GM18499 (cell line): Measurements from ENCODE around the gene PNMA6A.
"Not testable (repeated sequence)": the region's sequence is repeated elsewhere in the genome, so short reads cannot be mapped to it uniquely, and the experiment has no call there.

ENCODE experiments used
- ATAC-seq: cut with Tn5 transposase; IDR thresholded peaks from one replicate; pipeline ENCODE4 v1.9.1; 2021; ENCODE audit warnings: moderate number of reproducible peaks; ENCODE audit not compliant: insufficient read depth, unreplicated experiment

PNMA6A gene

DNA sequence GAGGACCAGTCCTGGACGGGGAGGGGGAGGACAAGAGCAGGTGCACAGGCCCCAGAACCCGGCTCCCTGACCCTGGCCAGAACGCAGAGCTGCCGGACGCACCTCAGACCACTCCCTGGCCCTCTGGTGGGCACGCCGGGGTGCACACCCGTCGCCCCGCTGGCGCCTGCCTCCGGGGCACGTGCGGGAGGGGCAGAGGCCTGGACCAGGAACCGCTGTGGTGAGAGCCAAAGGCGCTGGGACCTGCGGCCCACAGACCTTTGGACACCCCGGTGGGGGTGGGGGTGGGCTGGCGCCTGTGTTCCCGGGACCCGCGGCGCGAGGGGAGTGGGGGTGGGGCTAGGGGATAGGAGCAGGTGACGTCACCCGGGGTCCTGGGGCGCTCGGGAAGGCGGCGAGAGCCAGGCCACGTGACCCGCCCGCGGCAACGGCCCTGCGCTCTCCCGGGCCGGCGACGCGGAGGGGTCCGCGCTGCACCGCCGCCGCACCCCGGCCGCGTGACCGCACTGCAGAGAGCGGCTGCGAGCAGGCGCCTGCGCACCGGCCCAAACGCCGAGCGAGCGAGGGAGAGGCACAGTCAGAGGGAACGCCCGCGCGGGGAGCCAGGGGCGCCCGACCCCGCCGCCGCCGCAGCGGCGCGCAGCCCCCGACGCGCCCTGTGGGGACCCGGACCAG lies at the start of gene PNMA6A:
Gene PNMA6A, plus strand, starts transcription at position 546 of the 675 bp plus-strand sequence. CDS start 609 bp downstream, outside the sequence.
- ATAC-seq = not testable (repeated sequence)

DNA sequence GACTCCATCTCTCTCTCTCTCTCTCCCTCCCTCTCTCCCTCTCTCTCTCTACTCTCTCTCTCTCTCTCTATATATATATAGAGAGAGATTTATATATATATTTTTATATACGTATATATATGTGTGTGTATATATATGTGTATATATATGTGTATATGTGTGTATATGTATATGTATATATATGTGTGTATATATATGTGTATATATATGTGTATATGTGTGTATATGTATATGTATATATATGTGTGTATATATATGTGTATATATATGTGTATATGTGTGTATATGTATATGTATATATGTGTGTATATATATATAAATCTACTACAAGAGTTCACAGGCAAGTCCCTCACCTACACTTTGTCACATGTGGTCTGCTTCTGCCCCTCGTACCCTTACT lies 45.8 kb upstream of the PNMA6A start:
- not testable (repeated sequence) for ATAC-seq

DNA sequence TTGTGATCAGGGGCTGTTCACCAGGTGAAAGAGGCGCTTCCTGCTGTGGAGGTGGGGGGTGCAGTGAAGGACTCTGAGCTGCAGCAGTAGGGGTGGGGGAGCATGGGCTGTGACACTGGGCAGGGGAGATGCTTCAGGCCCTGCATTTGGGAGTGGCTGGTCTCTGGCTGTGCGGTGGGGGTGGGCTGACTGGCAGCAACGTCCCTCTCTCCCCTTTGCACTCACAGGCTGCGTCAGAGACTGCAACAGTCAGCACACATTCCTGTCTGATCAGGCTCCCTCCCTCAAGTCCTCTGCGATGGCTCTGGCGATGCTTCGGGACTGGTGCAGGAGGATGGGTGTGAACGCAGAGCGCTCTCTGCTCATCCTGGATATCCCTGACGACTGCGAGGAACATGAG lies 43.8 kb upstream of the PNMA6A start:
- not testable (repeated sequence) for ATAC-seq

DNA sequence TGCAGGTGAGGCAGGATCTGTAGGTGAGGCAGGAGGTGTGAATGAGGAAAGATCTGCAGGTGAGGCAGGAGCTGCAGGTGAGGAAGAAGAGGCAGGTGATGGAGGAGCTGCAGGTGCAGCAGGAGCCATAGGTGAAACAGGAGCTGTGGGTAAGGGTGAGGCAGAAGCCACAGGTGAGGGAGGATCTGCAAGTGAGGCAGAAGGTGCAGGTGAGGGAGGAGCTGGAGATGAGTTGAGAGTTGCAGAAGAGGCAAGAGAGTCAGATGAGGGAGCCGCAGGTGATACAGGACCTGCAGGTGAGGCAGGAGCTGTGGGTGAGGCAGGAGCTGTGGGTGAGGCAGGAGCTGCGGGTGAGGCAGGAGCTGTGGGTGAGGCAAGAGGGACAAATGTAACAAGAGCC lies 43.1 kb upstream of the PNMA6A start:
- no peak for ATAC-seq

DNA sequence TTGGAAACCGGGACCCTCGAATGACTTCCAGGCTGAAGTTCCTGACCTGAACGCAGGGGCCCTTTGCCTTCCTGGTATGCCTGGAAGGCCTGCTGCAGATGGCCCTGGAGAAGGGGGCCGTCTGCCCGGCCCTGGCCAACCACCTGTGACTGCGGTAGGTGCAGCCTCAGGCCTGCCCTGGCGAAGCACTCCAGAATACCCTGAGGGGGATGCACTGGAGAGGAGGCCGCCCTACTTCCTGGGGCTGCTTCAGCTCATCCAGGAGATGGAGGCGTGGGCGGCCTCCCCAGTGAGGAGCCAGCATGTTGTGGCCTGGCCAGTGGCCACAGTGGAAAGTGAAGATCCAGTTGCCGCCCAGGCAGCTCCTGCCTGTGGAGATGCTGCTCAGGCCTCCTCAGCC lies 42.4 kb upstream of the PNMA6A start:
- no peak for ATAC-seq

DNA sequence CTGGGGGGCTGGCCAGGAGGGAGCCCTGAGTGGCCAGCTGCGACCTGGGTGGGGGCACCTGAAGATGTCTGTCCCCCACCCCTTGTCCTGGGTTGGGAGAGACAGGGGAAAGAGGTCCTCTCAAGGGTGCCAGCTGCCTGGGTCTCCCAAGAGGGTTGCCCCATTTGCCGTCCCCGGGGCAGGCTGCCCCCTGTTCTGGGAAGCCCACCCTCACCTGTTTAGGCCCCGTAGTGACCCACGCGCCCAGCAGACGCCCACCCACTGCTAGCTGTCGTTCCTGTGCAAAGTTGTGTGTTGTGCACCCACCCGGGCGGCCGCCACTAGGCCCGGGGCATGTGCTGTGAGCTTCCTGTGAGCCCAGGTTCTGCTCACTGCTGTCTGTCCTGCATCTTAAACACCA lies 41.5 kb upstream of the PNMA6A start:
- ATAC-seq = no peak

DNA sequence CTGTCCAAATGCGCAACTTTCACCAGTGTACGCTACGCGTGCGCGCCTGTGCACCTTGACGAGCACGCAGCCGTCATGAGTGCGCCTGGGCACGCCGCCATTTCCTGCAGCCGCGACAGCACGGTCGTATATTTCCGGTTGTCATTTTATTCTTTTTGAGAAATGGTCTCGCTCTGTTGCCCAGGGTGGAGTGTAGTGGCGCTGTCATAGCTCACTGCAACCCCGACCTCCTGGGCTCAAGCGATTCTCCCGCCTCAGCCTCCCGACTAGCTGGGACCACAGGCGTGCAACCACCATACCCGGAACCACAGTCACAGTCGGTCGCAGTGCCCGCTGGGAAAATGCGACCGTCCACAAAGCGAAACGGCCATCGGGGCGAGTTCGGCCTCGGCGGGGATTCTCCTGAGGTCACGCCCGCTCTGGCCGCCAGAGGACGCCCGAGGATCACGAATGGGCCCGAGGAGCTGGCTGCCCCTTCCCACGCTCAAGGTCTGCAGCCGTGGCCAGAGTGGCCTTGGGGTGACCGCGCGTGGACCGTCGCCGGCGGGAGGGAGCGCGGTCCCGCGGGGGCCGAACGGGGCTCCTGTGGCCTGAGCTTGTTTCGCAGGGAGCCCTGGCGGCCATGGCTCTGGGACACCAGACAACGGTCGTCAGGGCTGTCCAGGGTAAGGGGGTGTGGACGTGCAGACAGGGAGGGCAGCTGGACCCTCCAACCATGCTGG lies 39.7 kb upstream of the PNMA6A start:
- ATAC-seq = peak; percentile 33

DNA sequence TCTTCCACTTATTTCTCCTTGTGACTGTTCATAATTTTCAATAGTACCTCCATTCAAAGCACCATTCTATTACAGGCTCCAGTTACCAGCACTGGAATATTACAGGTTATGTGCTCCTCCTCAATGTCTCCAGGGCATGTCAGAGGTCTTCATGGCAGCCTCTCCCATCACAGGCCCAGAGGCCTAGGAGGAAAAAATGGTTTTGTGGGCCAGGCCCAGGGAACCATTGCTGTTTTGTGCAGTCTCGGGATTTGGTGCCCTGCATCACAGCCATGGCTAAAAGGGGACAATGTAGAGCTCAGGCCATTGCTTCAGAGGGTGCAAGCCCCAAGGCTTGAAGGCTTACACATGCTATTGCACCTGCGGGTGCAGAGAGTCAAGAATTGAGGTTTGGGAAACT lies 23.2 kb upstream of the PNMA6A start:
- ATAC-seq = no peak

DNA sequence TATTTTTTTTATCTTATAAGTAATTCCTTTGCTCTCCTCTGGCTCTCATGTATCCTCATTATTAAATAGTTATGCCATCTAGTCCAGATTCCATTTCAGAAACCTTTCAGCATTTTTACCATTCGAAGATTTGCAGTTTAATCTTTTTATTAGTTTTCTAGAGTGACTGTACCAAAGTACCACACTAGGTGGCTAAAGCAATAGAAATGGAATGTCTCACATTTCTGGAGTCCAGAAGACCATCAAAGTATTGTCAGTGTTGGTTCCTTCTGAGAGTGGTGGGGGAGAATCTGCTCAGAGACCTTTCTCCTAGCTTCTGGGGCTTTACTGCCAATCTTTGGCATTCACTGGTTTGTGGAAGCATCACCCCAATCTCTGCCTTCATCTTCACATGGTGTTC lies 19.7 kb upstream of the PNMA6A start:
- ATAC-seq = no peak

DNA sequence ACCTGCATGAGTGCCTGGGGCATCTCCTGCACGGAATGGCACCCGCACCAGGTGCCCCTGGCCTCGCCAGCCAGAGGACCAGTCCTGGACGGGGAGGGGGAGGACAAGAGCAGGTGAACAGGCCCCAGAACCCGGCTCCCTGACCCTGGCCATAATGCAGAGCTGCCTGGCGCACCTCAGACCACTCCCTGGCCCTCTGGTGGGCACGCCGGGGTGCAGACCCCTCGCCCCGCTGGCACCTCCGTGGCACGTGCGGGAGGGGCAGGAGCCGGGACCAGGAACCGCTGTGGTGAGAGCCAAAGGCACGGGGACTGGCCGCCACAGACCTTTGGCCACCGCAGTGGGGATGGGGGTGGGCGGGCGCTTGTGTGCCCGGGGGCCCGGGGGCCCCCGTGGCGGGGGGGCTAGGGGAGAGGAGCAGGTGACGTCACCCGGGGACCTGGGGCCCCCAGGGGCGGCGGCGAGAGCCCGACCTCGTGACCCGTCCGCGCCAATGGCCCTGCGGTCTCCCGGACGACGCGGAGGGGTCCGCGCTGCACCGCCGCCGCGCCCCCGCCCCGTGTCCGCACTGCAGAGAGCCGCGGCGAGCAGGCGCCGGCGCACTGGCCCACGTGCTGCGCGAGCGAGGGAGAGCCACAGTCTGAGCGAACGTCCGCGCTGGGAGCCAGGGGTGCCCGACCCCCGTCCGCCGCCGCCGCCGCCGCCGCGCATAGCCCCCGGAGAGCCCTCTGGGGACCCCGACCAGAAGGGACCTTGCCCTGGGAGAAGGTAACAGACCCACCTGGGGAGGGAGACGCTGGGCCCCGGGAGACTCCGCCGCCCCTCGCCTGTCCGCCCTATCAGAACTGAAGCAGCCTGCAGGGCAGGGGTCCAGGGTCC lies 16.1 kb upstream of the PNMA6A start, which contains the start of gene PNMA3:
Gene PNMA3, plus strand, starts transcription at position 600 of the 879 bp plus-strand sequence. CDS start 586 bp downstream, outside the sequence.
- ATAC-seq = no peak

DNA sequence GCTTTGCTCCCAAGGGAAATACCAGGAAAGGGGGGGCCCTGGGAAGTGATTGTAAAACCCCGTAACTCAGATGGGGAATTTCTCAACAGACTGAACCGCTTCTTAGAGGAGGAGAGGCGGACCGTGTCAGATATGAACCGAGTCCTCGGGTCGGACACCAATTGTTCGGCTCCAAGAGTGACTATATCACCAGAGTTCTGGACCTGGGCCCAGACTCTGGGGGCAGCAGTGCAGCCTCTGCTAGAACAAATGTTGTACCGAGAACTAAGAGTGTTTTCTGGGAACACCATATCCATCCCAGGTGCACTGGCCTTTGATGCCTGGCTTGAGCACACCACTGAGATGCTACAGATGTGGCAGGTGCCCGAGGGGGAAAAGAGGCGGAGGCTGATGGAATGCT lies 15.0 kb upstream of the PNMA6A start:
- no peak for ATAC-seq

DNA sequence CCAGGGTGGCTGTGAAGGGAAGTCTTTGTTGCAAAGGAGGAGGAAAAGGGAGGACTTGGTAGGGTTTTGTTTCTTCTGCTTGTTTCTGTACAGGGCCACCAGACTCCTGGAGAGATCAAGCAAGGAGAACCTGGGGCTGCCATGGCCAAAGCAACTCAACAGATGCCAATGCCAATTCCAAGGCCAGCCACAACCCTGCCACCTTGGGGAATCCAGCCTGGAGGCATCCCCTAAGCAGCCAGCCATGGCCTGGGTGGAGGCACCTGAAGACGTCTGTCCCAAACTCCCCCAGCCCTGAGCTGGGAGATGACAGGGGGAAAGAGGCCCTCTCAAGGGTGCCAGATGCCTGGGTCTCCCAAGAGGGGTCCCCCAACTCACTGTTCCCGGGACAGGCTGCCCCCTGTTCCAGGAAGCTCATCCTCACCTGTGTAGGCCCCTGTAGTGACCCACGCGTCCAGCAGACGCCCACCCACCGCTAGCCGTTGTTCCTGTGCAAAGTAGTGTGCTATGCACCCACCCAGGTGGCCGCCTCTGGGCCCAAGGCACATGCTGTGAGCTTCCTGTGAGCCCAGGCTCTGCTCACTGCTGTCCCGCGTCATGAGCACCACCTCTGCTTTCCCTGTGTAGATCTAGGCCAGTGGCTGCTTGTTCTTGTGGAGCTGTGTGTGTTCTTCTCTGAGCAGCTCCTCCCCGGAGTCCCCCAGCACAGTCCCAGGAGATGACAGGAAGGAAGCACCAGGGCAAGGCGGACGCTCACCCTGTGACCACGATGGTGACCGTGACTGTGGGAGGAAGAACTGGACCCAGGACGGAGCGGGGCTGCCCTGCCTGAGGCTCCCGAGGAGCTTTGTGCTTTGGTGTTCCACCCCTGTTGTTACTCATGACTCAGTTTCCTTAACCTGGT lies 12.8 kb upstream of the PNMA6A start:
- ATAC-seq = no peak

DNA sequence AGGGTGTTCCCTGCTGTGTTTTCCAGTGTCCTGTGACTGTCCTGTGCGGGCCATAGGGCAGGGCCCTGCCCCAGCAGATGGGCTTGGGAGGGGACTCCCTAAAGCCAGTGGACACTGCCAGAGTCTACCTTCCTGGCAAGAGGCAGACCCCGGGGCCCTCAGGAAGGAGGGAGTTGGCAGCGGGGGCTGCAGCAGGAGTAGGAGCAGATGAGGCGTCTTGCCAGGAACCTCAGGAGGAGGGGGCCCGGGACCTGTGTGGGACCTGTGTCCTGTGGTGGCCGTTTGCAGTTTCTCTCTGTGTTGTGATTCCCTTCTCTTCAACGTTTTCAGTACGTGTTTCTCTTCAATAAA lies 12.2 kb upstream of the PNMA6A start:
- ATAC-seq = no peak

DNA sequence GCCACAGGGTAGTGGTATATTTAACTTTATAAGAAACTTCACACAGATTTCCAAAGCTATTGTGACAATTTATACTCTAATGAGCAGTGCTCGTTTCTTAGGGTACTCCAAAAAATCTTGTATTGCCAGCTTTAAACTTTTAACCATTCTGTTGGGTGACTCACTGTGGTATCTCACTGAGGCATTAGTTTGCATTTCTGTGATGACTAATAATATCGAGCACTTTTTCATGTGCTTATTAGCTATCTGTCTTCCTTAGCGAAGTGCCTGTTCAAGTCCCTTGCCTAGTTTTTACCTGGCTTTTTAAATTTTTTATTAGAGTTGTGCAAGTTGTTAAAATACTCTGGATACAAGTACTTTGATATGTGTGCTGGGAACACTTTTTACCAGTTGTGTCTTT lies 10.5 kb upstream of the PNMA6A start:
- no peak for ATAC-seq

DNA sequence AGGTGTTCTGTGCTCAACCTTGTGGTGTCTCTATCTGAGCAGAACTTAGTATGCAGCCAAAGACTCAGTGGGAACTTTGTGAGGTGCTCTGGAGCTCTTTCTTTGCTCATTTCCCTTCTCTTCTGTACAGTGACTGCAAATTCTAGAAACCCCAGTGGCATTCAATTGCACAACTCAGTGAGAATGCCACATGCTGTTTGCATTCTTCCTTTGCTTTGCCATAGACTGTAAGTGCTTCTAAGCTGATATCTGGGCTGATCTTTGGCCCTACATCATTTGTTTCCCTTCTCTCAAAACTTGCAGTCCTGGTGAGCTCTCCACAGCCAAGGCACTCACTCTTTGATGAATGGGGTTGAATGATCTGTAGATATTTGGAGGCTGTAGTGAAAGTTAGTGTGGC lies 8.9 kb upstream of the PNMA6A start:
- no peak for ATAC-seq

DNA sequence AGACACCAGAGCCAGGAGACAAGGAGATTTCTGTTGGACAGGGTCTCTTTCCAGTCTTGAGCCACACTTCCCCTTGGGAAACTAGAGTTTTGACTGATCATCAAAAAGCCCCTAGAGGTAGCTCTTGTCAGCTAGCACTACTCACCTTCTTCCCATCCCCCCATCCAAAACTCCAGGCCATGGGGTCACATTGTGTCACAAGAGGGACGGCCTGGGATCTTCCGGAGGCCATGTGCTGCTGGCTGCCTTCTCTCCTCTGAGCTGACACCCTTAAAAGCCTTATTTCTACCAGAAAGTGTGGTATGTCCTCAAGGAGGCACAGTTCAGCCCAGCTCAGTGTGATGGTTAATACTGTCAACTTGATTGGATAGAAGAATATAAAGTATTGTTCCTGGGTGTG lies 8.2 kb upstream of the PNMA6A start:
- no peak for ATAC-seq

DNA sequence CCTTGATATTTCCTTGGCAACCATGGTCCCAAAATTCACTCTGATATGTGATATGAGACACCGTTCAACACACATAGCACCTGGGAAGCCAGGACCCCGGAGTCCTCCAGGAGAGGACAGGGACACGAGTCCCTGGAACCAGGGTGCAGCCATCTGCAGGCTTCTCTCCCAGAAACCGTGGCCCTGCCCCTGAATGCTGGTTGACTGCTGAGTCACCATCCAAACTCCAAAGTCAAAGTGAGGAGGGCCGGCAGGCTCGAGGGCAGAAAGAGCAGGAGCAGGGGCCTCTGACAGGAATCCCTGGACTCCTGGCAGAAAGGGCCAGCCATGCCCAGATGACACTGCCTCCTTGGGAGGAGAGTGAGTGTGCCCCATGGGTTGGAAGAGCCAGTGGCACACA lies 6.9 kb upstream of the PNMA6A start:
- no peak for ATAC-seq

DNA sequence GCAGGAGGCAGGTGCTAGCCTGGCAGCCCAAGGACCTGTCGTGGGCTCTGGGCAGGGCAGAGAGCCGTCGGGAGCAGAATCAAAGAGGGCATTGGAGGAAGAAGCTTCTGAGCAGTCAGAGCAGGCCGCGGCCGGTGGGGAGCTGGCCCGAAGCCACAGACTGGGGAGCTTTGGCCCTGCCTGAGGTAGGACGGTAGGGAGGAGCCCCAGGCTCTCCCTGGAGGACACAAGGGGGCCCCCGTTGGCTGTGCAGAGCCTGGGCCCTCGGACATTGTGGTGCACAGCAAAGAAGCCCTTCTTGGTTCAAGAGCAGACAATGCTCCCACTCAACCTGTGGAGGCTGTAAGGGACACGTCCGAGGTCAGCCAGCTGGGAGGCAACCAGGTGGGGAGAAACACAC lies 5.9 kb upstream of the PNMA6A start:
- ATAC-seq = not testable (repeated sequence)

DNA sequence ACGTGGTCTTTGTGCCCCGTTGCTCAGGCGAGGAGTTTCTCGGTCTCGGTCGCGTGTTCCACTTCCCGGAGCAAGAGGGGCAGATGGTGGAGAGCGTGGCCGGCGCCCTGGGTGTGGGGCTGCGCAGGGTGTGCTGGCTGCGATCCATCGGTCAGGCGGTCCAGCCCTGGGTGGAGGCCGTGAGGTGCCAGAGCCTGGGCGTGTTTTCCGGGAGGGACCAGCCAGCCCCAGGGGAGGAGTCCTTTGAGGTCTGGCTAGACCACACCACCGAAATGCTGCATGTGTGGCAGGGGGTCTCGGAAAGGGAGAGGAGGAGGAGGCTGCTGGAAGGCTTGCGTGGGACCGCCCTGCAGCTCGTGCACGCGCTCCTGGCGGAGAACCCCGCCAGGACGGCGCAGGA lies 1.1 kb downstream of the PNMA6A start:
- ATAC-seq = not testable (repeated sequence)

DNA sequence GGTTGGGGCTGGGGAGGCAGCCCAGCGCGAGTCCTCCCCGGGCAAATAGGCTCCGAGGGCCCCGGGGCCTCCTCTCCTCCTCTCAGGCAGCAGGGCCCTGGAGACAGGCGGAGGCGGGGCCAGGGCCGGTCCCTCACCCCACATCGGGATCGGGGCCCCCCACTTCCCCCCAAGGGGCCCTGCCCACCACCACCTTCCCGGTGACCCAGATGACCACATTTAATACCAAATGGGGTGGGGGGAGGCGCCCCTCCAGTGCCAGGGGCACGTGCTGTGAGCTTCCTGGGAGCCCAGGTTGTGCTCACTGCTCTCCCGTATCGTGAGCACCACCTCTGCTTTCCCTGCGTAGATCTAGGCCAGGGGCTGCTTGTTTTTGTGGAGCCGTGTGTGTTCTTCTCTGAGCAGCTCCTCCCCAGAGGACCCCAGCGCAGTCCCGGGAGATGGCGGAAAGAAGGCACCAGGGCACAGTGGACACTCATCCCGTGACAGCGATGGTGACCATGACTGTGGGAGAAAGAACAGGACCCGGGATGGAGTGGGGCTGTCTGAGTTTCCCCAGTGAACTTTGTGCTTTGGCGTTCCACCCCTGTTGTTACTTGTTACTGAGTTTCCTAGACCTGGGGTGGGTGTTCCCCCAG lies 2.1 kb downstream of the PNMA6A start:
- no peak for ATAC-seq
